Embryonic facial prominence (tissue), 1 donor: ENCODE measurements around the gene ADAMTSL1.
A peak's percentile ranks its signal among the peaks of the same experiment; 100 is the strongest.

Experiments
- DNase-seq: peaks from one replicate; pipeline ENCODE4 v3.0.0-alpha.2; 2016; ENCODE audit errors: extremely low spot score

ADAMTSL1 gene, protein sequence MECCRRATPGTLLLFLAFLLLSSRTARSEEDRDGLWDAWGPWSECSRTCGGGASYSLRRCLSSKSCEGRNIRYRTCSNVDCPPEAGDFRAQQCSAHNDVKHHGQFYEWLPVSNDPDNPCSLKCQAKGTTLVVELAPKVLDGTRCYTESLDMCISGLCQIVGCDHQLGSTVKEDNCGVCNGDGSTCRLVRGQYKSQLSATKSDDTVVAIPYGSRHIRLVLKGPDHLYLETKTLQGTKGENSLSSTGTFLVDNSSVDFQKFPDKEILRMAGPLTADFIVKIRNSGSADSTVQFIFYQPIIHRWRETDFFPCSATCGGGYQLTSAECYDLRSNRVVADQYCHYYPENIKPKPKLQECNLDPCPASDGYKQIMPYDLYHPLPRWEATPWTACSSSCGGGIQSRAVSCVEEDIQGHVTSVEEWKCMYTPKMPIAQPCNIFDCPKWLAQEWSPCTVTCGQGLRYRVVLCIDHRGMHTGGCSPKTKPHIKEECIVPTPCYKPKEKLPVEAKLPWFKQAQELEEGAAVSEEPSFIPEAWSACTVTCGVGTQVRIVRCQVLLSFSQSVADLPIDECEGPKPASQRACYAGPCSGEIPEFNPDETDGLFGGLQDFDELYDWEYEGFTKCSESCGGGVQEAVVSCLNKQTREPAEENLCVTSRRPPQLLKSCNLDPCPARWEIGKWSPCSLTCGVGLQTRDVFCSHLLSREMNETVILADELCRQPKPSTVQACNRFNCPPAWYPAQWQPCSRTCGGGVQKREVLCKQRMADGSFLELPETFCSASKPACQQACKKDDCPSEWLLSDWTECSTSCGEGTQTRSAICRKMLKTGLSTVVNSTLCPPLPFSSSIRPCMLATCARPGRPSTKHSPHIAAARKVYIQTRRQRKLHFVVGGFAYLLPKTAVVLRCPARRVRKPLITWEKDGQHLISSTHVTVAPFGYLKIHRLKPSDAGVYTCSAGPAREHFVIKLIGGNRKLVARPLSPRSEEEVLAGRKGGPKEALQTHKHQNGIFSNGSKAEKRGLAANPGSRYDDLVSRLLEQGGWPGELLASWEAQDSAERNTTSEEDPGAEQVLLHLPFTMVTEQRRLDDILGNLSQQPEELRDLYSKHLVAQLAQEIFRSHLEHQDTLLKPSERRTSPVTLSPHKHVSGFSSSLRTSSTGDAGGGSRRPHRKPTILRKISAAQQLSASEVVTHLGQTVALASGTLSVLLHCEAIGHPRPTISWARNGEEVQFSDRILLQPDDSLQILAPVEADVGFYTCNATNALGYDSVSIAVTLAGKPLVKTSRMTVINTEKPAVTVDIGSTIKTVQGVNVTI (N-terminal part only)

GRCh38 chr9:18473652-18474279, at the start of gene ADAMTSL1:
Gene ADAMTSL1 (plus strand): TSS chr9:18474153. CDS start chr9:18474233, 80 bp downstream.
- DNase-seq = peak; percentile 51

- no peak for DNase-seq
These were observed 46.3 kb upstream of the ADAMTSL1 start for GRCh38 chr9:18427691-18428090.

GRCh38 chr9:18428661-18429060, 45.3 kb upstream of the ADAMTSL1 start:
- no peak for DNase-seq

DNA sequence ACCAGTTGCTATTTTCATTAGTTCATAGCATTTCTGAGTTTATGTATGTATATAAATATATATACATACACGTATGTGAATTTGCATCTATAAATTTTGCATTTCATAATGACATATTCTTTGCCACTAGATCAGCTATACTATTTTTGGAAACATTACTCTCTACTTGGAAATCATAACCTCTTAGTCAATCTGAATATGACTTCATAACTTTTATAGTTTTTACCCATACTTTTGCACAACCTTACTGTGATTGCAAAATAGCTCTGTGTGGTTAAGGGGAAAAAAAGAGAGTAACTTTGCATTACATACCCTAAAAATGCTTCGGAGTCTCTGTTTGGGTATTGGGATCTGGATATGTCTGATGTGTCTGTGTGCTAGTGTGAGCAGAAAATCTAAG, 44.9 kb upstream of the ADAMTSL1 start:
- no peak for DNase-seq

DNA sequence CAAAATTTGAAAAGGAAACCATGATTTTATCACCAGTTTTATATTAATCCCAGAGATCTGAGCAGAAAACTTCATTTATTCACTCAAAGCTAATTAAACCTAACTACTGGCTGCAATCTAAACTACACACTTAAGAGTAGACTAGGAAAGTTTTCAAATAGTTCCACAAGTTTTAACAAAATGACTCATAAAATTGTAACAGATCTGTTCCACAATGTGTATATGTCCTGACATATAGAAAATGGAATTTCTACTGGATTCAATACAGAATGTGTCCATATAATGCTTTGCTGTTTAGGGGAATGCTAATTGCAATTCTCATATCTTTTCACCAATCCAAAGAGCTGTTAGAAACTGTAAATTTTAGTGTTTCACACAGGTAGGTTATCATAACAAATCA, 40.3 kb upstream of the ADAMTSL1 start:
- no peak for DNase-seq

- DNase-seq = no peak
These were observed 36.4 kb upstream of the ADAMTSL1 start for GRCh38 chr9:18437315-18438201.

- DNase-seq = peak; percentile 27
These were observed 35.5 kb upstream of the ADAMTSL1 start for GRCh38 chr9:18438300-18438925.

GRCh38 chr9:18438951-18439350, 35.0 kb upstream of the ADAMTSL1 start:
- DNase-seq = no peak

DNA sequence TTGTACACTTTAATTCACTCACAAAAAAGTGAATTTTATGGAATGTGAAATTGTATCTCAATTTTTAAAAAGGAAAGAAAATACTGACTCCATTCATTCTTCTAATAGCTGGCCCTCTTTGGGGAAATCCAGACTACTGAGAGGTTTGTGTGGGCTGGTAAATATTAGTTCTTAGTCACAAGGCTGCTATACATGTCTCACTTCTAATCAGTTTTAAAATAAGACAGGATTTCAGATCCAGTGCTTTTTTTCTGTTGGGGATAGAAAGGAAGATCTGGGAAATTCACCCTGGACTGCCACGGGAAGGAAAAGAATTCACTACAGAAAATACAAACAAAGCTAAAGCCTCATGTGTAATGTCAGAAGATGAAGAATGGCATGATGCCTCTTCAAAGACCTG, 32.7 kb upstream of the ADAMTSL1 start:
- no peak for DNase-seq

GRCh38 chr9:18442629-18443491, 31.1 kb upstream of the ADAMTSL1 start:
- DNase-seq = peak; percentile 37

- DNase-seq = no peak
These were observed 26.8 kb upstream of the ADAMTSL1 start for GRCh38 chr9:18447131-18447530.

DNA sequence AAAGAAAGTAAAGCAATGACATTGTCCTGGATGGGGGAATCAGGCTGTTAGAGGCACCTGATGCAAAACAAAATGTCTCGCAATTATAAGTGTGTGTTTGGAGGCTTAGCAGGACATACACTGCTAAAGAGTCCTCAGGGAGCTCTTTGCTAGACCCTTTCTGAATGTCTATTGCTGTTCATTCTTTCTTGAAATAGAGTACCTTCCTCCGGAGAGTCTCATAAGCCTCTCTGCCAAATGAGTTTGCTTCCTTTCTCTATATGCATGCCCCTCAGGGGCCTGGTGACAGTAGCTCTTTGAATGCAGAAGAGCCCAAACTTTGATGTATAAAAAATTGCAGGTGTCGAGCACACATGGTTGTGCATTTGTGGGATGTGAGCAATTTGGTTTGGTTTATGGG, 26.4 kb upstream of the ADAMTSL1 start:
- DNase-seq = no peak

DNA sequence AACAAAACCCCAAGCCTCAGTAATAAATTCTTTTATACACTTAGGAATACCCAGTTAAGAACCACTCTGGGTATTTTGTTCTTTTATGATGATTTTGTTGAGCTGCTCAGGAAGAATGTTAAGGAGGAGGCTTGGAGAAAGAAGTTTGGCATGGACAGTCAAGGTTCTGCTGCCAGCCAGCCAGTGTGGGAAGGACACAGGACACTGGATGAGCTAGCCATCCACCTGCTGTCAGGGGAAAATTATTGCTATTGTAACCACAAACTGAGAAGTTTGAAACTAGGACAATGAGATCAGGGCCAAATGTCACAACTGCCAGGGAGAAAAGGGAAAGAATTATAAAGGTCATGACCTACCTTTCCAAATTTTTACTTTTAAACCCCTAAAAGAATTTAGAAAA, 25.9 kb upstream of the ADAMTSL1 start:
- DNase-seq = no peak

DNA sequence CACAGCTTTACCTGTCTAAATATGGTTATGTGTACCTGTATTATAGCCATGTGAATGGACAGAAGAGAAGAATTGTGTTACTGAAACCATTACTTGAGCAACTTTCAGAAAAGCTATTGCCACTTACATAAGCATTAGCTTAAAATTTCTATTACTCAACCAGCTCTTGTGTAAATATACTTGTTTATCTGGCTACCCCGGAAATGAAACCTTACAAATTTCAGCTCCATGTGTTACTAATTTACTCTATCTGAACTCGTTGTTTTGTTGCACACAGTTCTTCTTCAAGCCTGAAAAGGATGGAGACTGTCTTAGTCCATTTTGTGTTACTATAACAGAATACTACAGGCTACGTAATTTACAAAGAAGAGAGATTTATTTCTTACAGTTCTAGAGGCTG, 22.5 kb upstream of the ADAMTSL1 start:
- no peak for DNase-seq

- DNase-seq = no peak
These were observed 21.7 kb upstream of the ADAMTSL1 start for GRCh38 chr9:18452276-18452675.

- DNase-seq = no peak
These were observed 17.2 kb upstream of the ADAMTSL1 start for GRCh38 chr9:18456624-18457237.

DNA sequence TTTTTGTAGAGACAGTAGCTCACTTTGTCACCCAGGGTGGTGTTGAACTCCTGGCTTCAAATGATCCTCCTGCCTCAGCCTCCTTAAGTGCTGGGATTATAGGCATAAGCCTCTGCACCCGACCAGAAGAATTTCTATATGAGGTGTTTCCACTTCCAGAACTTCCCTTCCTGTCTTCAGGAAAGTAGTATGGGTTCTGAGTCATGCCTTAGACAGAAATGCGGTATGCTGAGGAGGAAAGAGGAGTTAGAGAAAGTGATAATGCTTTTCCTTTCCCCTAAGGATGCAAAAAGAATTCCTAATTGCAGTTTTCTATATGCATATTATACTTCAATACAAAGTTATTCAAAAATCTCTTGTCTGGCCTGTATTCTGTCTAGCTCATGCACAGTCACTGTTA, 16.4 kb upstream of the ADAMTSL1 start:
- DNase-seq = no peak

- DNase-seq = no peak
These were observed 13.9 kb upstream of the ADAMTSL1 start for GRCh38 chr9:18459962-18460584.
